22Rv1 (cell line): ENCODE measurements around the gene PTTG2.

Experiments used
- H3K27ac ChIP-seq: fragments of 450-650 bp; 2 replicates; pipeline ENCODE4 v1.5.1; 2017
- ZFX ChIP-seq: fragments of 450-650 bp; IDR thresholded peaks from 2 replicates; pipeline ENCODE4 v1.6.1; 2017; ENCODE audit warnings: antibody characterized with exemption, borderline replicate concordance
- TF ChIP-seq, protein P1 (sequence below): fragments of 450-650 bp; IDR thresholded peaks from 2 replicates; pipeline ENCODE4 v1.5.1; 2017; ENCODE audit warnings: mild to moderate bottlenecking

Gene PTTG2

DNA sequence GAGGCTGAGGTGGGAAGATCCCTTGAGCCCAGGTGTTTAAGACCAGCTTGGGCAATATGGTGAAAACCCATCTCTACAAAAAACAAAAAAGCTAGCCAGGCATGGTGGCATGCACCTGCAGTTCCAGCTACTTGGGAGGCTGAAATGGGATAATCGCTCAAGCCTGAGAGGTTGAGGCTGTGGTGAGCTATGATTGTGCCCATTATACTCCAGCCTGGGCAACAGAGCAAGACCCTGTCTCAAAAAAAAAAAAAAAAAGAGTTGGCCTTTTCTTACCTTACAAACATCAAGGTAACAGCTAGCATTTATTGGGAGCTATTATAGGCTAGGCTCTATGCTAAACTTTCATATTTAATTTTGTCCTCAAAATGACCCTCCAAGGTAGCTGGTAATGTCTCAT lies 43.4 kb downstream of the PTTG2 start:
- no peak overlapping the region for H3K27ac ChIP-seq
- TF ChIP-seq, protein P1, sequence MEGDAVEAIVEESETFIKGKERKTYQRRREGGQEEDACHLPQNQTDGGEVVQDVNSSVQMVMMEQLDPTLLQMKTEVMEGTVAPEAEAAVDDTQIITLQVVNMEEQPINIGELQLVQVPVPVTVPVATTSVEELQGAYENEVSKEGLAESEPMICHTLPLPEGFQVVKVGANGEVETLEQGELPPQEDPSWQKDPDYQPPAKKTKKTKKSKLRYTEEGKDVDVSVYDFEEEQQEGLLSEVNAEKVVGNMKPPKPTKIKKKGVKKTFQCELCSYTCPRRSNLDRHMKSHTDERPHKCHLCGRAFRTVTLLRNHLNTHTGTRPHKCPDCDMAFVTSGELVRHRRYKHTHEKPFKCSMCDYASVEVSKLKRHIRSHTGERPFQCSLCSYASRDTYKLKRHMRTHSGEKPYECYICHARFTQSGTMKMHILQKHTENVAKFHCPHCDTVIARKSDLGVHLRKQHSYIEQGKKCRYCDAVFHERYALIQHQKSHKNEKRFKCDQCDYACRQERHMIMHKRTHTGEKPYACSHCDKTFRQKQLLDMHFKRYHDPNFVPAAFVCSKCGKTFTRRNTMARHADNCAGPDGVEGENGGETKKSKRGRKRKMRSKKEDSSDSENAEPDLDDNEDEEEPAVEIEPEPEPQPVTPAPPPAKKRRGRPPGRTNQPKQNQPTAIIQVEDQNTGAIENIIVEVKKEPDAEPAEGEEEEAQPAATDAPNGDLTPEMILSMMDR: no peak
- no peak for TF ChIP-seq ZFX

DNA sequence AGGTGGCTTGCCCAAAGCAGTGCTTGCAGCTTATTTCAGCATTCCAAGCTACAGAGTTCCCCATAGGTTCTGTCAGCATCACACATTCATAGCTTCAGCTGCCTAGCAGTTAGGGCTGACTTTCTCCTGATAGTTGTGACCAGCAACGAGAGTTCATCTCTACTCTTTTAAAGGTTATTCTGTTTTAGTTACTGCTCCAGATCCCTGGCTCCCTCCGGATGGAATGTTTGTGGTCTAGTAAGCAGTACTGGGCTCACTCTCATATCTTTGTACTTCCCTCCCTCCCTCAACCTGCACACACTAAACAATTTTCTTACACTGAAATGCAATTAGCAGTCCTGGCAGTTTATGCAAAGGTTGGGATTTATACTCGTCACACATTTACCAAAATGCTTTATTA lies 43.9 kb downstream of the PTTG2 start:
- TF ChIP-seq, protein P1: no peak
- no peak for TF ChIP-seq ZFX
- H3K27ac ChIP-seq: no peak overlapping the region

DNA sequence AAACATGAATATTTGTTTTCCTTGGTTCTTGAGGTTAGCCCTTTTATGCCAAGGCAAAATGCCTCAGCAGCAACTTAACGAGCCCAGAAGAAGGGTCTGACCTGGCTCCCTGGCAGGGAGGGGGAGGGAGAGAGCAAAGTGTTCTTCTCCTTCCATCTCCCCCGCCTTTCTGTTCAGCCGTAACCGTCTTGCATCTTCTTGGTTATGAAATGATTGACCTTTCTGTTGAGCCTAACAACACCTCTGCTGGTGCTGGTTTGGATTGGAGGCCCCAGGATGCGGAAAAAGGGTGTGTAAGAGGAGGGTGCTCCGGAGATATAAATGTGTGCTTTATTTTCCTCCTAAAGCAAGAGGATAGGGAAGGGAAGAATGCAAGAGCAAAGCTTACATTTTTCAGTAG lies 44.7 kb downstream of the PTTG2 start:
- no peak overlapping the region for H3K27ac ChIP-seq
- TF ChIP-seq, protein P1: no peak
- TF ChIP-seq ZFX: no peak

DNA sequence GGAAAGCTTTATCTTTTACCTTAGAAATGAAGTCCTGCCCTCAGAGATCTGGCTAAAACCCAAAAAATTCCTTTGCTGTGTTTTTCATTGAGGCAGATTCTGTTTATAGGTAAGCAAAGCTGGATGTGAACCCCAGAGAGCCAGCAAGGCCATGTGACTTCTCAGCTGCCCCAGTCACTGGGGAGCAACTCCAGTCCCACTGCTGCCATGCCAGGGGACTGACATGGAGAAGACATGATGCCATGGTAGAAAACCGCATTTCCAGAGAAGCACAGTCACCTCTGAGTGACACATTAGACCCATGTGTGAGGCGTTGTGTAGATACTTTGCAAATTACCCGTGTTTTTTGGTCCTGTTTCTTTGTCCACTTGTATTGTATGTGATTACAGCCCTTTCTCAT lies 45.4 kb downstream of the PTTG2 start:
- H3K27ac ChIP-seq: no peak overlapping the region
- TF ChIP-seq, protein P1: no peak
- no peak for TF ChIP-seq ZFX

DNA sequence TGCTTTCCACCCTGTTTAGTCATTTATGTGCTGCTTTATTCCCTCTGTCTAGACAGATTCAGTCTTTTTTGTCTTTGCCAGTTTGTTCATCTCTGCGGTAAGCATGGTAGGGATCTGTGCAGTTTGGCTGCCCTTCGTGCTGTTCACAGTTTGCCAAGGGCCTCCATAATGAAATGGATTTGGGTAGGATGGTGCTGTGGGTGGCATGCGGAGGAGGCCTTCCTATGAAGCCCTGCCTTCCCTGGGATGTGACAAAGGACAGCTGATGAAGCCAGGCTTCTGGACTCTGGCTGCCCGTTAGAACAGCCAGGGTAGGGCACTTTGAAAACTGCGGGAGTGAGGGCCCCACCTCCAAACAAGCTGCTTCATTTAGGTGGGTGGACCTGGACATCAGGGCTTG lies 47.4 kb downstream of the PTTG2 start:
- no peak overlapping the region for H3K27ac ChIP-seq
- no peak for TF ChIP-seq ZFX
- TF ChIP-seq, protein P1: no peak

DNA sequence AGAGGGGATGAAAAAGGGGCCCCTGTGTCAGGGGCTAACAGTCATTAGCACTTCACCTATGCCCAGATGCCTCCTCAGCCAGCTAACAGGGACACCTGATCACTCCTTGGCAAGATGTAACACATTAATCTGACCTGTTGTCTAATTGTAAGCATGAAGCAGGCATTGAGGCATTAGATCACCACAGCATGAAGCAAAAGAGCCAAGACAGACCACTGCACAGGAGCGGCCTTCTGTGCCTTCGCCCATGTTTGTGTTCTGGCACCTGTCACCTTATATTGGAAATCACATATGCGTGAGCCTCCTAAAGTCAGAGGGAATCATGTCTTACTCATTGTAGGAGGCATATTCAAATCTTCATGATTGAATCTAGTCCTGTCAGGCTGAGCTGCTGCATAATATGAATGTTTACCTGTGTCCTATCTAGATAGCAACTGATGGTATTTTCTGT lies 48.4 kb downstream of the PTTG2 start:
- TF ChIP-seq, protein P1: no peak
- TF ChIP-seq ZFX: no peak
- no peak overlapping the region for H3K27ac ChIP-seq

DNA sequence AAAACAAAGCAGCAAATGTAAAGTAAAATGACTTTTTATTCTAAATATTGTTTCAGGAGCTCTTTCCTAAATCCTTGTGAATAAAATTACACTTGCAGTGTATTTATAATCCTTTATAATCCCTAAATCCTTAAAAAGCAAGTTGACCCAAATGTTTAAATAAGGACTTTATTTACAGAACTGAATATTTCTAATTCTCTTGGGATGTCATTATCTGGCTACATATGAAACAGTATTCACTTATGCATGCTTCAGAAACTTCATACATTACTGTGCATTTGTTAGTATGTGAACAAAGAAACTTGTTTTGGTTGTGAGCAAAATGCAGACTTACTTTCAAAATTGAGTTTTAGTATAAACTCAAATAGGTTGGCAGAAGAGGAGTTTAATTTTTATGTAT lies 49.2 kb downstream of the PTTG2 start:
- TF ChIP-seq, protein P1: no peak
- TF ChIP-seq ZFX: no peak
- no peak overlapping the region for H3K27ac ChIP-seq
